Panc1 (cell line): Measurements from ENCODE around the gene FAM83G. TPM values are rescaled to one million over a fixed set of nuclear protein-coding genes. Genes with fewer than 3 reads are reported as not detected.

ENCODE experiments used
- ATAC-seq: fragments of 200-7000 bp; cut with Tn5 transposase; 2 replicates; pipeline ENCODE4 v1.9.1; 2020; ENCODE audit warnings: mild to moderate bottlenecking, moderate library complexity
- BruUV-seq: library from RNA; stranded (reverse); fragments of 400-500 nt; replicated peaks from 2 replicates; lab custom pipeline; 2021; lab: Mats Ljungman, UMichigan
- CTCF ChIA-PET: fragments of 300-600 bp; sonication (Branson Sonifier 250); formaldehyde crosslinking; loops from one replicate; lab custom pipeline; 2022; ENCODE audit warnings: antibody characterized with exemption; lab: Charles Lee
- POLR2A ChIA-PET: fragments of 300-600 bp; sonication (Branson Sonifier 250); formaldehyde crosslinking; loops from one replicate; lab custom pipeline; 2022; ENCODE audit warnings: antibody characterized with exemption; lab: Charles Lee
- DNase-seq: peaks from one replicate; pipeline ENCODE4 v3.0.0-alpha.2; 2010; ENCODE audit warnings: low read depth, low spot score
- H3K27ac ChIP-seq: 2 replicates; pipeline ENCODE4 v1.5.1; 2011; ENCODE audit warnings: mild to moderate bottlenecking, low read length, inconsistent platforms
- H3K27me3 ChIP-seq: fragments of 200-500 bp; sonication (Bioruptor generic); 2 replicates; pipeline ENCODE4 v1.6.0; 2014; ENCODE audit warnings: low read length, inconsistent platforms; ENCODE audit not compliant: control insufficient read depth, insufficient read depth
- H3K36me3 ChIP-seq: fragments of 200-500 bp; sonication (Bioruptor generic); 2 replicates; pipeline ENCODE4 v1.5.1; 2014; ENCODE audit warnings: inconsistent platforms, mild to moderate bottlenecking, low read length, moderate library complexity; ENCODE audit not compliant: control insufficient read depth, insufficient read depth
- H3K4me1 ChIP-seq: 2 replicates; pipeline ENCODE4 v1.5.1; 2011; ENCODE audit warnings: inconsistent platforms, mild to moderate bottlenecking, low read length, moderate library complexity; ENCODE audit not compliant: control insufficient read depth, insufficient read depth
- H3K4me3 ChIP-seq, 2 experiments: 2 replicates each; pipeline ENCODE4 v1.5.1; 2011 to 2012; ENCODE audit warnings: low read depth in 2 of 2, low read length in 2 of 2, mild to moderate bottlenecking in 2 of 2, inconsistent platforms in 1 of 2, moderate library complexity in 1 of 2
- H3K9me3 ChIP-seq: fragments of 200-500 bp; sonication (Bioruptor generic); 2 replicates; pipeline ENCODE4 v1.5.1; 2014; ENCODE audit warnings: low read depth, mild to moderate bottlenecking, inconsistent platforms, low read length, moderate library complexity; ENCODE audit not compliant: control insufficient read depth, insufficient read depth
- POLR2AphosphoS5 ChIP-seq: IDR thresholded peaks from 2 replicates; pipeline ENCODE4 v1.6.1; 2012; ENCODE audit warnings: mild to moderate bottlenecking, low read depth, low read length, moderate library complexity
- SIN3A ChIP-seq: IDR thresholded peaks from 2 replicates; pipeline ENCODE4 v1.6.1; 2012; ENCODE audit warnings: low read depth, mild to moderate bottlenecking, low read length, moderate library complexity, borderline replicate concordance; ENCODE audit not compliant: insufficient read depth
- TCF7L2 ChIP-seq: IDR thresholded peaks from 2 replicates; pipeline ENCODE4 v1.6.1; 2011; ENCODE audit warnings: mild to moderate bottlenecking, low read depth, low read length, inconsistent platforms
- in situ Hi-C: cut with HindIII; loops from 2 replicates; pipeline ENCODE4 v1.10.0; 2016; ENCODE audit warnings: low sequenced_read_pairs, low pct_unique_long_range_greater_than_20kb
- intact Hi-C: fragments of 100-400 bp; cut with micrococcal nuclease; formaldehyde crosslinking; loops from one replicate; pipeline ENCODE4 v1.10.0; 2022; ENCODE audit not compliant: unreplicated experiment
- total RNA-seq: library from RNA; stranded (reverse); gene quantifications from one replicate; pipeline ENCODE4 v1.2.1, GENCODE V29; 2021; ENCODE audit not compliant: unreplicated experiment
- TF ChIP-seq, protein P1 (sequence below), 2 experiments: IDR thresholded peaks; 2 replicates each; pipeline ENCODE4 v1.6.1; 2011 to 2012; ENCODE audit warnings: low read depth in 2 of 2, control low read depth in 1 of 2, low read length in 1 of 2, mild to moderate bottlenecking in 1 of 2, moderate library complexity in 1 of 2; ENCODE audit not compliant: insufficient read depth in 1 of 2
- TF ChIP-seq, protein P2 (sequence below): fragments of 450-650 bp; IDR thresholded peaks from 2 replicates; pipeline ENCODE4 v1.5.1; 2017; ENCODE audit warnings: mild to moderate bottlenecking

The FAM83G gene
- total RNA-seq, 1 experiment from 2014 or later = 17.3 TPM

DNA sequence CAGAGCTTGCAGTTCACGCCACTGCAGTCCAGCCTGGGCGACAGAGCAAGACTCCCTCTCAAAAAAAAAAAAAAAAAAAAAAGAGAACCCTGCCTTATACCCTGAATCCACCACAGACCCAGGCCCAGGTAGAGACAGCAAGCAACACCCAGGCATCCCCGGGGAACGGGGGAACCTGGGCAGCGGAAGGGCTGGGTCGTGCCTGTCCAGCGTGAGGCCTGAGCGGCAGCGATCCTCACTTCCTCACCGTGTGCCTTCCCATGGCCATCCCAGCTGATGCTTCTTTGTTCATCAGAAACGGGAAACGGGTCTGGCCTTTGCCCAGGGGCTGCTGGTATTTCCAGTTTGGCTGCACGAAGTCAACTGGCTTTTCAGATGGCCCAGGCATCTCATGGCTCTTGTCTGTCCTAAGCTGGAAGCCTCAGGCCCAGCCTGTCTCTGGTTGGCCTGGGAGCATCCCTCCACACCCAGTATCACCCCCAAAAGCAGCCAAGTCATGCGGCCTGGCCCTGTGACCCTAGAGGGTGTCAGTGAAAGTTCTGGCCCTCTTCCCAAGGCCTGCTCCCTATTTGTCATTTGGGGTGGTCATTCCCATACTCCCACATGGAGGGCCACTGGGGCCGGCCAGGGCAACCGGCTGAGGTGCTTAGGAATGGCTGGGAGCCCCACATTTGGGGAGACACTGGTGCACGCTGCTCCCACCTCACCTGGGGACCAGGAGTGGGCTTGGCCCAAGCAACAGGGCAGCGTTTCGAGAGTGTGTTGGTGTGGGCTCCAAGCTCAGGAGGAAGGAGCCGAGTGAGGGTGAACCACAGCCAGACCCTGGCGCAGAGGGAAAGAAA is 20.1 kb downstream of the FAM83G start:
- Histone ChIP-seq H3K9me3 (no peaks in the 10 kb centered on the region), H3K27ac (no peak overlapping the region), H3K4me3 (no peak overlapping the region), H3K4me1 (peaks cover 20% of the 10 kb centered on the region), H3K36me3 (no peaks in the 10 kb centered on the region), H3K27me3 (no peaks in the 10 kb centered on the region)
- POLR2A ChIA-PET = no interaction called here
- TF ChIP-seq POLR2AphosphoS5 (no peak), SIN3A (no peak), TCF7L2 (no peak)
- TF ChIP-seq, protein P1, sequence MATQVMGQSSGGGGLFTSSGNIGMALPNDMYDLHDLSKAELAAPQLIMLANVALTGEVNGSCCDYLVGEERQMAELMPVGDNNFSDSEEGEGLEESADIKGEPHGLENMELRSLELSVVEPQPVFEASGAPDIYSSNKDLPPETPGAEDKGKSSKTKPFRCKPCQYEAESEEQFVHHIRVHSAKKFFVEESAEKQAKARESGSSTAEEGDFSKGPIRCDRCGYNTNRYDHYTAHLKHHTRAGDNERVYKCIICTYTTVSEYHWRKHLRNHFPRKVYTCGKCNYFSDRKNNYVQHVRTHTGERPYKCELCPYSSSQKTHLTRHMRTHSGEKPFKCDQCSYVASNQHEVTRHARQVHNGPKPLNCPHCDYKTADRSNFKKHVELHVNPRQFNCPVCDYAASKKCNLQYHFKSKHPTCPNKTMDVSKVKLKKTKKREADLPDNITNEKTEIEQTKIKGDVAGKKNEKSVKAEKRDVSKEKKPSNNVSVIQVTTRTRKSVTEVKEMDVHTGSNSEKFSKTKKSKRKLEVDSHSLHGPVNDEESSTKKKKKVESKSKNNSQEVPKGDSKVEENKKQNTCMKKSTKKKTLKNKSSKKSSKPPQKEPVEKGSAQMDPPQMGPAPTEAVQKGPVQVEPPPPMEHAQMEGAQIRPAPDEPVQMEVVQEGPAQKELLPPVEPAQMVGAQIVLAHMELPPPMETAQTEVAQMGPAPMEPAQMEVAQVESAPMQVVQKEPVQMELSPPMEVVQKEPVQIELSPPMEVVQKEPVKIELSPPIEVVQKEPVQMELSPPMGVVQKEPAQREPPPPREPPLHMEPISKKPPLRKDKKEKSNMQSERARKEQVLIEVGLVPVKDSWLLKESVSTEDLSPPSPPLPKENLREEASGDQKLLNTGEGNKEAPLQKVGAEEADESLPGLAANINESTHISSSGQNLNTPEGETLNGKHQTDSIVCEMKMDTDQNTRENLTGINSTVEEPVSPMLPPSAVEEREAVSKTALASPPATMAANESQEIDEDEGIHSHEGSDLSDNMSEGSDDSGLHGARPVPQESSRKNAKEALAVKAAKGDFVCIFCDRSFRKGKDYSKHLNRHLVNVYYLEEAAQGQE (IDR thresholded peaks at IDR 0.05; ENCODE audit: insufficient read depth in 1 of 2, low read depth in 2 of 2, low read length in 1 of 2) = no peak
- TF ChIP-seq, protein P2, sequence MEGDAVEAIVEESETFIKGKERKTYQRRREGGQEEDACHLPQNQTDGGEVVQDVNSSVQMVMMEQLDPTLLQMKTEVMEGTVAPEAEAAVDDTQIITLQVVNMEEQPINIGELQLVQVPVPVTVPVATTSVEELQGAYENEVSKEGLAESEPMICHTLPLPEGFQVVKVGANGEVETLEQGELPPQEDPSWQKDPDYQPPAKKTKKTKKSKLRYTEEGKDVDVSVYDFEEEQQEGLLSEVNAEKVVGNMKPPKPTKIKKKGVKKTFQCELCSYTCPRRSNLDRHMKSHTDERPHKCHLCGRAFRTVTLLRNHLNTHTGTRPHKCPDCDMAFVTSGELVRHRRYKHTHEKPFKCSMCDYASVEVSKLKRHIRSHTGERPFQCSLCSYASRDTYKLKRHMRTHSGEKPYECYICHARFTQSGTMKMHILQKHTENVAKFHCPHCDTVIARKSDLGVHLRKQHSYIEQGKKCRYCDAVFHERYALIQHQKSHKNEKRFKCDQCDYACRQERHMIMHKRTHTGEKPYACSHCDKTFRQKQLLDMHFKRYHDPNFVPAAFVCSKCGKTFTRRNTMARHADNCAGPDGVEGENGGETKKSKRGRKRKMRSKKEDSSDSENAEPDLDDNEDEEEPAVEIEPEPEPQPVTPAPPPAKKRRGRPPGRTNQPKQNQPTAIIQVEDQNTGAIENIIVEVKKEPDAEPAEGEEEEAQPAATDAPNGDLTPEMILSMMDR = no peak
- ATAC-seq = no peak
- intact Hi-C loops = no loop called here
- in situ Hi-C loops = no loop called here
- CTCF ChIA-PET = no interaction called here
- DNase-seq = no peak
- BruUV-seq = no TSS peak

DNA sequence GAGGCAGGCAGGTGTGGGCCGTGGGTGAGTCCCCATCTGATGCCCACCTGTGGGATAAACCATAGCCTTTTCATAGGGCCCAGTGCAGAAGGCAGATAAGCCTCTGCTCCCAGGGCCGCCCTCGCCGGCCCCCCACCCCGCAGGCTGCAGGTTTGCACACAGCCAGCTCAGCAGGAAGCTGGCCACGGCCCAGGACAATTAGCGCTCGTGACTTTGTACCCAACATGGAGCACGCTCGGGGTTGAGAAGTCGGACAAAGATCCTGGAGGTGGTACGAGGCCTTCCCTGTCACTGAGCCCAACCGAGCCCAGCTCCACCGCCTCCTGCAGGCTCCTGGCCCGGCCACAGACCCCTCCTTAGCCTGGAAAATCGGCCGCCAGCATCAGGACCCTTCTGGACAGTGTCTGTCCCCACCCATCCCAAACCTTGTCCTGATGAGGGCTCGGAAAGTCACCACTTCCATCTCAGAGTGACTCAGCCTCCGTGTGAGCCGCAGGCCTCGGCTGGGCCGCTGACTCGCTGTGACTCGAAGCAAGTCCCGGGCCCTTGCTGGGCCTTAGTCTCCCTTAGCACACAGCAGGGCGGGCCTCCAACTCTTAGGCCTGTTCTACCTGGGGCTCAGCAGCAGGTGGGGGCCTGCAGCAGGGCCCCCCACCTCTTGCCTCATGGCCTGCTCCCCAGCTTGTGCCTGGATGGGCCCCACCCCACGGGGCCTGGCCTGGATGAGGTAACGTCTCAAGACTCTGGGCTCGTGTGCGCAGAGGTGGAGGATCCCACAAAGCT is 22.7 kb downstream of the FAM83G start:
- TF ChIP-seq TCF7L2 (no peak), SIN3A (no peak), POLR2AphosphoS5 (no peak)
- TF ChIP-seq, protein P2 = no peak
- TF ChIP-seq, protein P1 (IDR thresholded peaks at IDR 0.05; ENCODE audit: insufficient read depth in 1 of 2, low read depth in 2 of 2, low read length in 1 of 2) = no peak
- H3K27ac ChIP-seq = peak overlapping the region; percentile 57
- DNase-seq (peak; percentile 36), ATAC-seq (peak; percentile 80)
- ChIA-PET POLR2A (no interaction called here), CTCF (interaction anchor here (1.2 kb wide), 1 partner anchor 21 kb away, joined by 3 read pairs; no protein-coding TSS in a partner anchor)
- H3K36me3 ChIP-seq = no peaks in the 10 kb centered on the region
- in situ Hi-C loops (no loop called here), intact Hi-C loops (no loop called here)
- H3K27me3 ChIP-seq = no peaks in the 10 kb centered on the region
- H3K9me3 ChIP-seq = no peaks in the 10 kb centered on the region
- peaks cover 16% of the 10 kb centered on the region for H3K4me1 ChIP-seq
- no peak overlapping the region for H3K4me3 ChIP-seq
- no TSS peak for BruUV-seq
